Measurements from ENCODE around the gene GGT7. TPM values are rescaled to one million over a fixed set of nuclear protein-coding genes. Genes with fewer than 3 reads are reported as not detected.

GGT7 gene
- total and polyA plus RNA-seq, 9 of the 15 experiments (the other 6 are each of a cell fraction or from before 2014, with no cell fraction given): 0.04 to 18.3 (median 5.9) TPM

DNA sequence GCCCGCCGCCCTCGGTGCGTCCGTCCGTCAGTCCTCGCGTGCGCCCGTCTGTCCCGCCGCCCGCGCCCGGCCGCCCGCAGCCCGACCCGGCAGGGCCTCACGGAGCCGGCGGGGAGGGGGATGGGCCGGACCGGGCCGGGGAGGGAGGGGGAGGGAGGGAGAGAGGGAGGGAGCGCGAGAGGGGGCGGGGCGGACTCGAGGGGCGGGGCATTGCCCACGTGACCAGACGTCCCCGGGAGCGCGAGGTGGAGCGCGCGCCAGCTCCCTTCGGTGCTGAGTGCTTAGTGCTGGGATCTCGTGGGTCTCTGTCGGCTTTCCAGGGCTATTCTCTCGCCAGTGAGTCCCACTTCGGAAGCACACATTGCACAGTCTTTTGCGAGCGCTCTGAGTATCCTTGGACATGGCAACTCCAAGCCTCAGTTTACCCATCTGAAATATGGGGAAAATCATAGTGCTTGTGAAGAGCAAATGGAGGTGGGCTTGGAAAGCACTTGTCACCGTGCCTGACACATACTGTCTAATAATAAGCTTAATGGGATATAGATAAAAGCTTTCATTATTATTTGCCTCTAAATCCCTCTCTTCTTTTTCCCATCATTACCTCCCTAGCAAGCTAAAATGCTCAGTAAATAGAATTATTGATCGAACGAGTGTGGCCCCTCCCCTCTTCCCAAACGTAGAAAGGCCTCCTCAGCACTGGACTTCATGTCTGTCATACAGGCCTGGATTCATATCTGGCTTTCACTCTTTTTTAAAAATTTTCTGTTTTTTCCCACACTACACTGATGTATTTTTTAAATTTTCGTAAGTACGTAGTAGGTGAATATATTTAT lies 46.9 kb downstream of the GGT7 start, which contains the start of gene NCOA6 (continued):
- TF ChIP-seq ZNF232 (CRISPR knock-in tag; IDR thresholded peaks at IDR 0.05) (no peak), MYC (IDR thresholded peaks at IDR 0.05; ENCODE audit: low read depth, low read length) (0 out of 2 replicates have a peak, but pooled peaks have one; percentile 28), MYC (CRISPR knock-in tag; IDR thresholded peaks at IDR 0.05; ENCODE audit: borderline replicate concordance, low read depth) (no peak; the same call in 1 of the 2 replicates), NFATC3 (IDR thresholded peaks at IDR 0.05) (no peak), ATF7 (IDR thresholded peaks at IDR 0.05) (no peak), TAF1 (IDR thresholded peaks at IDR 0.05; ENCODE audit: control insufficient read depth, extremely low read depth, insufficient read depth, low read length, severe bottlenecking) (peak; percentile 49), NCOA1 (IDR thresholded peaks at IDR 0.05; ENCODE audit: low read depth) (0 out of 2 replicates have a peak, but pooled peaks have one; percentile 29), TEAD1 (CRISPR knock-in tag; IDR thresholded peaks at IDR 0.05) (no peak), RBM17 (IDR thresholded peaks at IDR 0.05; ENCODE audit: borderline replicate concordance, low read depth, low read length) (no peak), PHB2 (IDR thresholded peaks at IDR 0.05; ENCODE audit: low read depth) (no peak), NR3C1 (CRISPR knock-in tag; IDR thresholded peaks at IDR 0.05) (0 out of 2 replicates have a peak, but pooled peaks have one; percentile 4), RCOR1 (IDR thresholded peaks at IDR 0.05; ENCODE audit: borderline replicate concordance in 1 of 2, low read depth in 2 of 2, low read length in 2 of 2) (0 out of 4 replicates have a peak, but pooled peaks of 1 of the 2 experiments have one; percentile 60), NR2C2 (CRISPR knock-in tag; IDR thresholded peaks at IDR 0.05) (no peak), NR2C2 (tag; IDR thresholded peaks at IDR 0.05) (peak; percentile 53), MIER1 (IDR thresholded peaks at IDR 0.05; ENCODE audit: low read depth) (no peak), ZNF23 (CRISPR knock-in tag; IDR thresholded peaks at IDR 0.05) (no peak), EHMT2 (IDR thresholded peaks at IDR 0.05) (no peak), SMAD2 (IDR thresholded peaks at IDR 0.05; ENCODE audit: low read depth, low read length) (no peak), KAT8 (IDR thresholded peaks at IDR 0.05; ENCODE audit: low read depth) (no peak)
- TF ChIP-seq, protein P1, sequence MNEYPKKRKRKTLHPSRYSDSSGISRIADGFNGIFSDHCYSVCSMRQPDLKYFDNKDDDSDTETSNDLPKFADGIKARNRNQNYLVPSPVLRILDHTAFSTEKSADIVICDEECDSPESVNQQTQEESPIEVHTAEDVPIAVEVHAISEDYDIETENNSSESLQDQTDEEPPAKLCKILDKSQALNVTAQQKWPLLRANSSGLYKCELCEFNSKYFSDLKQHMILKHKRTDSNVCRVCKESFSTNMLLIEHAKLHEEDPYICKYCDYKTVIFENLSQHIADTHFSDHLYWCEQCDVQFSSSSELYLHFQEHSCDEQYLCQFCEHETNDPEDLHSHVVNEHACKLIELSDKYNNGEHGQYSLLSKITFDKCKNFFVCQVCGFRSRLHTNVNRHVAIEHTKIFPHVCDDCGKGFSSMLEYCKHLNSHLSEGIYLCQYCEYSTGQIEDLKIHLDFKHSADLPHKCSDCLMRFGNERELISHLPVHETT (CRISPR knock-in tag; conservative IDR thresholded peaks at IDR 0.05 in 1 of 2, IDR thresholded peaks at IDR 0.05 in 1 of 2): peak in 1 of 2 experiments; percentile 95; a peak in 2 of 4 replicates
- TF ChIP-seq, protein P2, sequence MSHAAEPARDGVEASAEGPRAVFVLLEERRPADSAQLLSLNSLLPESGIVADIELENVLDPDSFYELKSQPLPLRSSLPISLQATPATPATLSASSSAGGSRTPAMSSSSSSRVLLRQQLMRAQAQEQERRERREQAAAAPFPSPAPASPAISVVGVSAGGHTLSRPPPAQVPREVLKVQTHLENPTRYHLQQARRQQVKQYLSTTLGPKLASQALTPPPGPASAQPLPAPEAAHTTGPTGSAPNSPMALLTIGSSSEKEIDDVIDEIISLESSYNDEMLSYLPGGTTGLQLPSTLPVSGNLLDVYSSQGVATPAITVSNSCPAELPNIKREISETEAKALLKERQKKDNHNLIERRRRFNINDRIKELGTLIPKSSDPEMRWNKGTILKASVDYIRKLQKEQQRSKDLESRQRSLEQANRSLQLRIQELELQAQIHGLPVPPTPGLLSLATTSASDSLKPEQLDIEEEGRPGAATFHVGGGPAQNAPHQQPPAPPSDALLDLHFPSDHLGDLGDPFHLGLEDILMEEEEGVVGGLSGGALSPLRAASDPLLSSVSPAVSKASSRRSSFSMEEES (CRISPR knock-in tag; IDR thresholded peaks at IDR 0.05): peak; percentile 87
- TF ChIP-seq, protein P3, sequence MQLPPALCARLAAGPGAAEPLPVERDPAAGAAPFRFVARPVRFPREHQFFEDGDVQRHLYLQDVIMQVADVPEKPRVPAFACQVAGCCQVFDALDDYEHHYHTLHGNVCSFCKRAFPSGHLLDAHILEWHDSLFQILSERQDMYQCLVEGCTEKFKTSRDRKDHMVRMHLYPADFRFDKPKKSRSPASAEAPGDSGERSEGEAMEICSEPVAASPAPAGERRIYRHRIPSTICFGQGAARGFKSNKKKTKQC (CRISPR knock-in tag; IDR thresholded peaks at IDR 0.05): no peak
- TF ChIP-seq, protein P4, sequence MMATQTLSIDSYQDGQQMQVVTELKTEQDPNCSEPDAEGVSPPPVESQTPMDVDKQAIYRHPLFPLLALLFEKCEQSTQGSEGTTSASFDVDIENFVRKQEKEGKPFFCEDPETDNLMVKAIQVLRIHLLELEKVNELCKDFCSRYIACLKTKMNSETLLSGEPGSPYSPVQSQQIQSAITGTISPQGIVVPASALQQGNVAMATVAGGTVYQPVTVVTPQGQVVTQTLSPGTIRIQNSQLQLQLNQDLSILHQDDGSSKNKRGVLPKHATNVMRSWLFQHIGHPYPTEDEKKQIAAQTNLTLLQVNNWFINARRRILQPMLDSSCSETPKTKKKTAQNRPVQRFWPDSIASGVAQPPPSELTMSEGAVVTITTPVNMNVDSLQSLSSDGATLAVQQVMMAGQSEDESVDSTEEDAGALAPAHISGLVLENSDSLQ (IDR thresholded peaks at IDR 0.05): no peak; the same call in 1 of the 2 replicates
